Liver (tissue), 9 donors: ENCODE results near the gene EML1. TPM values are rescaled to one million over a fixed set of nuclear protein-coding genes. Genes with fewer than 3 reads are reported as not detected.

Experiments
- DNase-seq: peaks from one replicate; pipeline ENCODE4 v3.0.0-alpha.2; 2017; ENCODE audit warnings: low spot score
- H3K27ac ChIP-seq, 2 donors: one replicate each; pipeline ENCODE4 v1.7.0; 2013; ENCODE audit warnings: inconsistent platforms in 2 of 2, low read length in 2 of 2, control low read depth in 1 of 2, low read depth in 1 of 2, mild to moderate bottlenecking in 1 of 2
- H3K27me3 ChIP-seq, 4 donors: one replicate each; pipeline versions ENCODE4 v1.6.1 to v1.7.0; 2013; ENCODE audit warnings: low read length in 3 of 4, inconsistent platforms in 1 of 4, mild to moderate bottlenecking in 1 of 4, moderate library complexity in 1 of 4; ENCODE audit not compliant: control insufficient read depth in 4 of 4, insufficient read depth in 4 of 4
- H3K36me3 ChIP-seq, 4 donors: one replicate each; pipeline versions ENCODE4 v1.6.1 to v1.7.0; 2013; ENCODE audit warnings: low read length in 3 of 4, mild to moderate bottlenecking in 3 of 4, low read depth in 1 of 4, moderate library complexity in 1 of 4; ENCODE audit not compliant: control insufficient read depth in 4 of 4, insufficient read depth in 3 of 4
- H3K4me1 ChIP-seq, 4 donors: one replicate each; pipeline versions ENCODE4 v1.6.1 to v1.7.0; 2013; ENCODE audit warnings: low read length in 3 of 4, mild to moderate bottlenecking in 3 of 4, moderate library complexity in 1 of 4; ENCODE audit not compliant: control insufficient read depth in 4 of 4, insufficient read depth in 4 of 4
- H3K4me3 ChIP-seq, 3 donors: one replicate each; pipeline versions ENCODE4 v1.6.1 to v1.7.0; 2013; ENCODE audit warnings: low read length in 3 of 3, control low read depth in 1 of 3, low read depth in 1 of 3, mild to moderate bottlenecking in 1 of 3
- H3K9ac ChIP-seq, 2 donors: one replicate each; pipeline ENCODE4 v1.7.0; 2013; ENCODE audit warnings: low read length in 2 of 2, mild to moderate bottlenecking in 2 of 2, moderate library complexity in 2 of 2, control low read depth in 1 of 2, low read depth in 1 of 2
- H3K9me3 ChIP-seq, 4 donors: one replicate each; pipeline versions ENCODE4 v1.6.1 to v1.7.0; 2013; ENCODE audit warnings: low read length in 3 of 4; ENCODE audit not compliant: control insufficient read depth in 4 of 4
- FOXA1 ChIP-seq: IDR thresholded peaks from 2 replicates; pipeline ENCODE4 v1.6.1; 2016; ENCODE audit warnings: antibody characterized with exemption
- FOXA2 ChIP-seq: IDR thresholded peaks from 2 replicates; pipeline ENCODE4 v1.6.1; 2016; ENCODE audit warnings: antibody characterized with exemption
- GABPA ChIP-seq, 2 donors: IDR thresholded peaks in 1 of 2; conservative IDR thresholded peaks in 1 of 2; 2 replicates each; pipeline ENCODE4 v1.6.1; 2016; ENCODE audit warnings: antibody characterized with exemption in 2 of 2, mild to moderate bottlenecking in 1 of 2, moderate library complexity in 1 of 2
- HNF4A ChIP-seq, 2 donors: conservative IDR thresholded peaks; 2 replicates each; pipeline ENCODE4 v1.6.1; 2016; ENCODE audit warnings: antibody characterized with exemption in 2 of 2, mild to moderate bottlenecking in 2 of 2
- HNF4G ChIP-seq: IDR thresholded peaks from 2 replicates; pipeline ENCODE4 v1.6.1; 2016; ENCODE audit warnings: antibody characterized with exemption
- JUND ChIP-seq, 2 donors: IDR thresholded peaks; 2 replicates each; pipeline ENCODE4 v1.6.1; 2016; ENCODE audit warnings: antibody characterized with exemption in 2 of 2
- NR2F2 ChIP-seq: IDR thresholded peaks from 2 replicates; pipeline ENCODE4 v1.6.1; 2016; ENCODE audit warnings: antibody characterized with exemption
- RAD21 ChIP-seq, 2 donors: IDR thresholded peaks; 2 replicates each; pipeline ENCODE4 v1.6.1; 2016; ENCODE audit warnings: antibody characterized with exemption in 2 of 2, mild to moderate bottlenecking in 2 of 2
- RXRA ChIP-seq, 2 donors: IDR thresholded peaks; 2 replicates each; pipeline ENCODE4 v1.6.1; 2017 to 2018; ENCODE audit warnings: antibody characterized with exemption in 2 of 2, mild to moderate bottlenecking in 1 of 2
- SP1 ChIP-seq: IDR thresholded peaks from 2 replicates; pipeline ENCODE4 v1.6.1; 2018; ENCODE audit warnings: antibody characterized with exemption, mild to moderate bottlenecking
- TAF1 ChIP-seq: conservative IDR thresholded peaks from 2 replicates; pipeline ENCODE4 v1.6.1; 2016; ENCODE audit warnings: antibody characterized with exemption, mild to moderate bottlenecking
- YY1 ChIP-seq: IDR thresholded peaks from 2 replicates; pipeline ENCODE4 v1.6.1; 2016; ENCODE audit warnings: antibody characterized with exemption, mild to moderate bottlenecking
- WGBS: extraction: QIAGEN DNeasy Blood & Tissue Kit; methylation state at CpG from one replicate; pipeline ENCODE4 v1.1.7; 2013; 5-methylcytosine and 5-hydroxymethylcytosine counted together
- polyA plus RNA-seq, 2 donors: library from polyadenylated mRNA; stranded (reverse) in 1 of 2; unstranded in 1 of 2; fragments of 200-250 nt in 1 of 2; fragments of >200 nt in 1 of 2; fragmentation: Nextera tagmentation in 1 of 2; extraction: Ambion mirVana in 1 of 2; gene quantifications; one replicate each; pipeline versions ENCODE4 v1.2.1 to v1.2.3, GENCODE V29; 2013 to 2015
- total RNA-seq, 2 donors: library from RNA; depleted of rRNA; stranded (reverse); fragments of >200 nt; gene quantifications; one replicate each; pipeline ENCODE4 v1.2.3, GENCODE V29; 2014
- TF ChIP-seq, protein P1 (sequence below): IDR thresholded peaks from 2 replicates; pipeline ENCODE4 v1.6.1; 2016; ENCODE audit warnings: antibody characterized with exemption, mild to moderate bottlenecking
- TF ChIP-seq, protein P2 (sequence below): IDR thresholded peaks from 2 replicates; pipeline ENCODE4 v1.6.1; 2016; ENCODE audit warnings: antibody characterized with exemption
- TF ChIP-seq, protein P3 (sequence below): IDR thresholded peaks from 2 replicates; pipeline ENCODE4 v1.6.1; 2016; ENCODE audit warnings: antibody characterized with exemption
- TF ChIP-seq, protein P4 (sequence below): fragments of 150-350 bp; IDR thresholded peaks from 2 replicates; pipeline ENCODE4 v1.5.1; 2017; ENCODE audit warnings: improper control_type of control experiment, low read depth, low read length; ENCODE audit not compliant: missing input control
- donor health status: healthy.
- donor health status: healthy.
- donor health status: healthy.
- donor health status: healthy.
- donor health status: healthy.

The EML1 gene
- total and polyA plus RNA-seq, 4 donors = 2.7 to 14.6 (median 4.6) TPM

DNA sequence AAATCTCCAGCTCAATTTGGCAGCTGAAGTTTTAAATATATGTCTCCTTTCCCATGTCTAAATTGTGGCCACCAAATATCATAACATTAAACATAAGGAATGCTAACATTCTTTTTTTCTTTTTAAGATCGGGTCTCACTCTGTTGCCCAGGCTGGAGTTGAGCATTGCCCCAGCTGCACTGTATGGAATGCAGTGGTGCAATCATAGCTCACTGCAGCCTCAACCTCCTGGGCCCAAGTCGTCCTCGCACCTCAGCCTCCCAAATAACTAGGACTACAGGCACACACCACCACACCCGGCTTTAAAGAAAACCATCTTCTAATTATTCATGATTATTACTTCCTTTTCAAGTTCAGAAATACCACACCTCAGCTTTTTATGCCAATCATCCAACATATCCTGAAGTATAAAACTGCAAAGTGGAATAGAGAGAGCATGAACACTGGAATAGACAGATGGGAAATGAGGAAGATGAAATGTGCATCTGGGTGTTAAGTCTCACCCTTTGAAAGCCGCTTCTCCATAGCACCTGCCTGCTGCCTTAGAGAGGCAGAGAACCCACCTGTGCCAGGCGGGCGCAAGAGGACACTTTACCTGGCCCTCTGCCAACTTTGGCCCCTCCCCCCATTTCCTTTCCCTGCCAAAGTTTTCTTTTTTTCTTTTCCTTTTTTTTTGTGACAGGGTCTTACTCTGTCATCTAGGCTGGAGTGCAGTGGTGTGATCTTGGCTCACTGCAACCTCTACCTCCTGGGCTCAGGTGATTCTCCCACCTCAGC is 2.8 kb upstream of the EML1 start:
- DNase-seq = no peak
- H3K9me3 ChIP-seq = no peaks in the 10 kb centered on the region
- H3K27ac ChIP-seq = no peak overlapping the region
- peaks cover 8 to 25% (median 15%) of the 10 kb centered on the region in 4 donors for H3K4me1 ChIP-seq
- no peaks in the 10 kb centered on the region for H3K27me3 ChIP-seq
- H3K4me3 ChIP-seq = no peak overlapping the region
- H3K9ac ChIP-seq = no peak overlapping the region
- no peaks in the 10 kb centered on the region for H3K36me3 ChIP-seq
- no peak for TF ChIP-seq FOXA1
- no peak for TF ChIP-seq SP1
- TF ChIP-seq HNF4G = no peak
- TF ChIP-seq, protein P1, sequence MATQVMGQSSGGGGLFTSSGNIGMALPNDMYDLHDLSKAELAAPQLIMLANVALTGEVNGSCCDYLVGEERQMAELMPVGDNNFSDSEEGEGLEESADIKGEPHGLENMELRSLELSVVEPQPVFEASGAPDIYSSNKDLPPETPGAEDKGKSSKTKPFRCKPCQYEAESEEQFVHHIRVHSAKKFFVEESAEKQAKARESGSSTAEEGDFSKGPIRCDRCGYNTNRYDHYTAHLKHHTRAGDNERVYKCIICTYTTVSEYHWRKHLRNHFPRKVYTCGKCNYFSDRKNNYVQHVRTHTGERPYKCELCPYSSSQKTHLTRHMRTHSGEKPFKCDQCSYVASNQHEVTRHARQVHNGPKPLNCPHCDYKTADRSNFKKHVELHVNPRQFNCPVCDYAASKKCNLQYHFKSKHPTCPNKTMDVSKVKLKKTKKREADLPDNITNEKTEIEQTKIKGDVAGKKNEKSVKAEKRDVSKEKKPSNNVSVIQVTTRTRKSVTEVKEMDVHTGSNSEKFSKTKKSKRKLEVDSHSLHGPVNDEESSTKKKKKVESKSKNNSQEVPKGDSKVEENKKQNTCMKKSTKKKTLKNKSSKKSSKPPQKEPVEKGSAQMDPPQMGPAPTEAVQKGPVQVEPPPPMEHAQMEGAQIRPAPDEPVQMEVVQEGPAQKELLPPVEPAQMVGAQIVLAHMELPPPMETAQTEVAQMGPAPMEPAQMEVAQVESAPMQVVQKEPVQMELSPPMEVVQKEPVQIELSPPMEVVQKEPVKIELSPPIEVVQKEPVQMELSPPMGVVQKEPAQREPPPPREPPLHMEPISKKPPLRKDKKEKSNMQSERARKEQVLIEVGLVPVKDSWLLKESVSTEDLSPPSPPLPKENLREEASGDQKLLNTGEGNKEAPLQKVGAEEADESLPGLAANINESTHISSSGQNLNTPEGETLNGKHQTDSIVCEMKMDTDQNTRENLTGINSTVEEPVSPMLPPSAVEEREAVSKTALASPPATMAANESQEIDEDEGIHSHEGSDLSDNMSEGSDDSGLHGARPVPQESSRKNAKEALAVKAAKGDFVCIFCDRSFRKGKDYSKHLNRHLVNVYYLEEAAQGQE = no peak
- TF ChIP-seq HNF4A (conservative IDR thresholded peaks at IDR 0.05) = no peak
- TF ChIP-seq, protein P2, sequence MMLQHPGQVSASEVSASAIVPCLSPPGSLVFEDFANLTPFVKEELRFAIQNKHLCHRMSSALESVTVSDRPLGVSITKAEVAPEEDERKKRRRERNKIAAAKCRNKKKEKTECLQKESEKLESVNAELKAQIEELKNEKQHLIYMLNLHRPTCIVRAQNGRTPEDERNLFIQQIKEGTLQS = no peak
- TF ChIP-seq JUND (IDR thresholded peaks at IDR 0.05) = no peak
- no peak for TF ChIP-seq YY1
- TF ChIP-seq RAD21 (IDR thresholded peaks at IDR 0.05) = no peak
- TF ChIP-seq TAF1 = no peak
- no peak for TF ChIP-seq GABPA (IDR thresholded peaks at IDR 0.05 in 1 of 2, conservative IDR thresholded peaks at IDR 0.05 in 1 of 2)
- TF ChIP-seq FOXA2 = no peak
- TF ChIP-seq, protein P3, sequence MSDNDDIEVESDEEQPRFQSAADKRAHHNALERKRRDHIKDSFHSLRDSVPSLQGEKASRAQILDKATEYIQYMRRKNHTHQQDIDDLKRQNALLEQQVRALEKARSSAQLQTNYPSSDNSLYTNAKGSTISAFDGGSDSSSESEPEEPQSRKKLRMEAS = no peak
- 69% methylated on average over 7 of the region's 7 CpGs for WGBS

DNA sequence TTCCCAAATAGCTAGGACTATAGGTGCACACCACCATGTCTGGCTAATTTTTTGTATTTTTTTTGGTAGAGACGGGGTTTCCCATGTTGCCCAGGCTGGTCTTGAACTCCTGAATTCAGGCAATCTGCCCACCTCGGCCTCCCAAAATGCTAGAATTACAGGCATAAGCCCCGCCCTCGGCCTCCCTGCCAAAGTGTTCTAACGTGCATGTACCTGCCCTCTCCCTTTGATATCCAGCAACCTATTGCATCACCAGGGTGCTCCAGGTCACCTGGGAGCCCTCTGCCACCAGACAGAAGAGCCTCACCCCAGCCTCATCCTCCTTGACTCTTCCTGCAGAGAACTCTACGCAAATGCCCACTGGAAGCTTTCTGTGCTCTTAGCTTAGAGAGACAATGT is 2.2 kb upstream of the EML1 start:
- Histone ChIP-seq H3K27ac (no peak overlapping the region), H3K27me3 (no peaks in the 10 kb centered on the region), H3K9ac (no peak overlapping the region), H3K36me3 (no peaks in the 10 kb centered on the region), H3K4me3 (no peak overlapping the region), H3K9me3 (no peaks in the 10 kb centered on the region), H3K4me1 (peaks cover 8 to 25% (median 15%) of the 10 kb centered on the region in 4 donors)
- TF ChIP-seq, protein P4, sequence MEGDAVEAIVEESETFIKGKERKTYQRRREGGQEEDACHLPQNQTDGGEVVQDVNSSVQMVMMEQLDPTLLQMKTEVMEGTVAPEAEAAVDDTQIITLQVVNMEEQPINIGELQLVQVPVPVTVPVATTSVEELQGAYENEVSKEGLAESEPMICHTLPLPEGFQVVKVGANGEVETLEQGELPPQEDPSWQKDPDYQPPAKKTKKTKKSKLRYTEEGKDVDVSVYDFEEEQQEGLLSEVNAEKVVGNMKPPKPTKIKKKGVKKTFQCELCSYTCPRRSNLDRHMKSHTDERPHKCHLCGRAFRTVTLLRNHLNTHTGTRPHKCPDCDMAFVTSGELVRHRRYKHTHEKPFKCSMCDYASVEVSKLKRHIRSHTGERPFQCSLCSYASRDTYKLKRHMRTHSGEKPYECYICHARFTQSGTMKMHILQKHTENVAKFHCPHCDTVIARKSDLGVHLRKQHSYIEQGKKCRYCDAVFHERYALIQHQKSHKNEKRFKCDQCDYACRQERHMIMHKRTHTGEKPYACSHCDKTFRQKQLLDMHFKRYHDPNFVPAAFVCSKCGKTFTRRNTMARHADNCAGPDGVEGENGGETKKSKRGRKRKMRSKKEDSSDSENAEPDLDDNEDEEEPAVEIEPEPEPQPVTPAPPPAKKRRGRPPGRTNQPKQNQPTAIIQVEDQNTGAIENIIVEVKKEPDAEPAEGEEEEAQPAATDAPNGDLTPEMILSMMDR = no peak
- TF ChIP-seq RAD21 (IDR thresholded peaks at IDR 0.05) (peak in 1 of 2 donors; percentile 5), SP1 (peak; percentile 43), FOXA2 (no peak), TAF1 (no peak), GABPA (IDR thresholded peaks at IDR 0.05 in 1 of 2, conservative IDR thresholded peaks at IDR 0.05 in 1 of 2) (no peak), JUND (IDR thresholded peaks at IDR 0.05) (no peak), HNF4G (no peak), NR2F2 (peak; percentile 25), HNF4A (conservative IDR thresholded peaks at IDR 0.05) (peak; percentile 68 to 72), RXRA (IDR thresholded peaks at IDR 0.05) (peak; percentile 59 to 73), FOXA1 (no peak), YY1 (no peak)
- TF ChIP-seq, protein P3 = no peak
- TF ChIP-seq, protein P2 = peak; percentile 92
- WGBS = 55% methylated on average over 6 of the region's 6 CpGs
- DNase-seq = peak; percentile 43
